ENCODE measurements around the gene RIPOR1.
"Not testable (repeated sequence)": the region's sequence is repeated elsewhere in the genome, so short reads cannot be mapped to it uniquely, and the experiment has no call there.

The RIPOR1 gene

GRCh38 chr16:67516296-67517154 is 12.1 kb upstream of the RIPOR1 start:
- no peak for DNase-seq

- DNase-seq: no peak
Observed at GRCh38 chr16:67517155-67517445, 11.5 kb upstream of the RIPOR1 start.

DNA sequence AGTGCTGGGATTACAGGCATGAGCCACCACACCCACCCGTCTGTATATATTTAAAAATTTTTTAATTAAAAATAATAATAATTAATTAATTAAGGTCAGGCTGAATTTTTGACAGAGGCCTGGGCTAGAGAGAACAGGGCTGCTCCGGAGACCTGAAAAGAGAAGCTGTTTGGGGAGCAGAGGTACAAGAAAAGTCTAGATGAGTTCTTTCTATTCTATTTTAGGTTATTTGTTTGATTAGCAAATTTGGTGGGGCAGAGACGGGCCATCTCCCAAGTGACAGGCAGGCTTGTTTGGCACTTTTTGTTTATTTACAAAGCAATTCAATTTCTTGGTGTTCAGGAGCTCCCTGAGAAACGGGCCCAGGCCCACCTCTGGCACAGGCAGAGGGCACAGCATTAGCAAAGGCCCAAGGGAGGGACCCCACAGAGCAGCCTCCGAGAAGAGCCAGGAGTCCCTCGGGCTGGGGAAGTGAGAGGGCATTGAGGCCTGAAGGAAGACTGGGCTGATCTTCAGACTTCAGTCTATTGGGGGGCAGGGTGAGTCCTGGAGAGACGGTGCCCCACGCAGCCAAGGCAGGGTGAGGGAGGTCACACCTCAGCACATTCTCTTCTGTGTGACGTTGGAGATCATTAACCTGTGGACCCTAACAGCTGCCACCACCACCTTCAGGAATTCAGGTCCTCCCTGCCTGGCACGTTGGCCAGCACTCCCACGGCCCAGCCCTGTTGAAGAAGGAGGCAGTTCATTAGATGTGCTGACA is 10.8 kb upstream of the RIPOR1 start:
- DNase-seq: no peak

- DNase-seq: no peak
Observed at GRCh38 chr16:67518676-67519075, 10.0 kb upstream of the RIPOR1 start.

DNA sequence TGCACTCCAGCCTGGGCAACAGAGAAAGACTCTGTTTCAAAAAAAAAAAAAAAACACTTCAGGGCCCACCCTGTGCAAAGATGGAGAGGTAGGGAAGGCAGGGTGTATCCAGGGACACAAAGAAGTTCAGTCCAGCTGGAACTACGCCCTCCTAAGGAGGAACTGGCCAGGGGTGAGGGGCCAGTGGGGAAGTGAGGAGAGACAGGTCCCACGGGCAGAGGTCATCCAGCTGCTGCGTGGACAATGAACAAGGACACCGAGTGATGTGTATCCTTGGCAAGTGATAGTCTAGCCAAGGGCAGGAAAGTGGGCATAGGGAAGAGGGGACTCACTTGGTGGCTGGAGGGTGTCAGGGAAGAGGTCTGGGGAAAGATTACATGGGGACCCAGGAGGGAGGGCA is 9.4 kb upstream of the RIPOR1 start:
- DNase-seq: no peak

GRCh38 chr16:67521095-67521804 is 7.4 kb upstream of the RIPOR1 start:
- peak; percentile 98 for DNase-seq

DNA sequence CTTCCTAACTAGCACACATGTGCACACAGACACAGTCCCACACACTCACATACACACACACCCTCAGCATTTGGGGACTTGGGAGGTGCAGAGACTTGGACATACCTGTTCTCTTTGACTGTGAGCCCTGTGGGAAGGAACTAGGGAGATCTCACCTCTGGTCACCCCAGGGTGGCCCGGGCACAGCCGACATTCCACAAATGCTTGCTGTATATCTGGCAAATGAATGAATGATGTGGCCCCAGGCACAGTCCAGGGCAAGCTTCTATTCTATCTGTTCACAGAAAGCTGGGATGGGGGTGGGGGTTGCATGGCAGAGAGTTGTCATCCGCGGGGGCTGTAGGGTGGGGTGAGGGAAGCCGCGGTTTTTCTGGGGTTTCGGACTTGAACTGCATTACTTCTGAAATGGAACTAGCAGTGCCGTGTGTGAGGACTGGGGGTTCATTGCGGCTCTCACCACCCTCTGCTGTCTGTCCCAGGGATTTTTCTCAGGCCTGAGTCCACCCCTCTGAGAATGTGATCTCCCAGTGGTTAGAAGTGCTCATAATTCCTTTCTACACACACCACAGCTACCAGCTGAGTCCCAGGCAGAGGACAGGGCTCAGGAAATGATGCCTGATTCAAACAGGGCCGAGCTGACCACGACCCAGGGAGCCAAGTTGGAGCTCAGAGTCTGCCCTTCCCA is 3.3 kb upstream of the RIPOR1 start:
- DNase-seq: no peak

DNA sequence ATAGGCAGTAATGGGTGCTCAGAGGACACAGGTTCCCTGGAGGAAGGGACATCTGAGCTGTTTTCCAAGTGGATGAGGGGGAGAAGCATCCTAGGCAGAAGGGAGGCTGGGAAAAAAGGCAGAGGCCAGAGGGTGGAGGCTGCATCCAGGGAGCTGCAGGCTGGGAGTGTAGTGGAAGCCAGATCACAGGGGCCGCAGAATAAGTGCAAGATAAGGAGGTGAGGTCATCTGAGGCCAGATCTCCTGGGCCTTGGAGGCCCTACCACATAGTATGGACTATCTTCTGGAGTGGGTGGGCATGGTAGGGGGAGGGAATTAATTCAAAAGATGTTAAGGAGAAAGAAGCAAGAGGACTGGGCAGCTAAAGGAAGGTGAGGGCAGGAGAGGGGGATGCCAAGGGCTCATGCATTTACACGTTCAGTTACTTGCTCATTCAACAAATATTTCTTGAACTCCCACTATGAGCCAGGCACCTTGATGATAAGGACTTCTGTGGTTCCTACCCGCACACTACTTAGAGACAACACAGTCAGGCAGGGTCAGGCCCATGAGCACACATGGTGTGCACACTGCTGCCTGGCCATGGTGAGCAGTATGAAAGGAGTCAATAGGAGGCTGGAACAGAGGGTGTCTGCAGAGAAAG is 2.4 kb upstream of the RIPOR1 start:
- no peak for DNase-seq

DNA sequence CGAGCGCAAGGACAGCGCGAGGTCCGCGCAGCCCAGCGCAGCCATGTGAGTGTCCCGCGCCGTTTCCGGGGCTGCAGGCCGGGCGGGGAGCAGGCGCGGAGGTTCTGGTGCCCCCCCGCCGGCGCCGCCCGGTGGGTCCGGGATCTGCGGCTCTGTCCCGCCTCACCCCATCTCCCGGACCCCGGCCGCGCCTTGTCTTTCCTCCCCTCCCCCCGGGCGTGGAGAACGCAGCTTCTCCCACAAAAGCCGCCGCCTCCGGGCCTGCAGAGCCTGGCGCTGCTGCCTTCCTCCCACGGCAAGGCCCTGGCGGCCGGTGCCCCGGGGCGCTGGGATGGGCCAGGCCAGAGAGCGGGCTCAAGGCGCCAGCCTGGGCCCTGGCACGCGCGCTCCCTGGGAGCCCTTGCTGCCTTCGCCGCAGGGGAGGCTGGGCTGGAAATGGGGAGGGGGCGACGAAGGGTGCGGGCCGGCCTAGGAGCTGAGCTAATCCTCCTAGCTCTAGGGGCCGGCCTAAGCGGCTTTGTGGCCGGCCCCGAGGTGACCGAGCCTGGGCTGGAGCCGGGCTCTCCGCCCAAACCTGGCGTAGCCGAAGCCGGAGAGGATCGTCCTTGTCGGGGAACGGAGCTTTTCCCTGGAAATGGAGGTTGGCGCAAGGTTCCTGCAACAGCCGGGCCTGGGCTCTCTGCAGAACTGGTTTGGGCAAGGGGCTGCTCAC is 397 bp downstream of the RIPOR1 start:
- DNase-seq: no peak

- DNase-seq: no peak
Observed at GRCh38 chr16:67529582-67530012, 968 bp downstream of the RIPOR1 start.

- DNase-seq: peak; percentile 55
Observed at GRCh38 chr16:67530013-67530939, 1.6 kb downstream of the RIPOR1 start.

DNA sequence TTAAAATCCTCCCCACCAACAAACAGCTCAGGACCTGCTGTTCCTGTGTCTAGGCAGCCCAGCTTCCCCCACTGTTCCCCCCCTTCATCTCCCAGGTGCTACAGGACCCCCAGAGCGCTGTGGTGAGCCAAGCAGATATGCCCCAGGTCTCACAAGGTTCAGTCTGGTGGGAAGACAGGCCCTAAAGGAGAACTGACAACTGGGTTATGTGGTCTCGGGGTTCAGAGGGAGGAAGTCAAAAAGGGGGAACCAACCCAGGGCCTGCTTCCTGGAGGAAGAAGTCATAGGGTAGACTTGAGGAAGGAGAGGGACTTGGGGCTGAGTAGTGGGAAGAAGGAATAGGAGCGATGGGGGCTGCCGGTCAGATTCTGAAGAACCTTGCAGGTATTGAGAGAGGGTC is 2.6 kb downstream of the RIPOR1 start:
- no peak for DNase-seq

GRCh38 chr16:67533024-67533560 is 4.5 kb downstream of the RIPOR1 start:
- no peak for DNase-seq

DNA sequence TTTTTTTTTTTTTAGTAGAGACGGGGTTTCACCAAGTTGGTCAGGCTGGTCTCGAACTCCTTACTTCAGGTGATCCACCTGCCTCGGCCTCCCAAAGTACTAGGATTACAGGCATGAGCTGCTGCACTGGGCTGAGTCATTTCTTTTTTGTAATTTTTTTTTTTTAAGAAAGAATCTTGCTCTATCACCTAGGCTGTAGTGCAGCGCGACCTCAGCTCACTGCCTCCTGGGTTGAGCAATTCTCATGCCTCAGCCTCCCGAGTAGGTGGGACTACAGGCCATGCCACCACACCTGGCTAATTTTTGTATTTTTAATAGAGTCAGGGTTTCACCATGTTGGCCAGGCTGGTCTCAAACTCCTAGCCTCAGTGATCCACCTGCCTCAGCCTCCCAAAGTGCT is 5.4 kb downstream of the RIPOR1 start:
- not testable (repeated sequence) for DNase-seq

GRCh38 chr16:67534431-67534830 is 5.8 kb downstream of the RIPOR1 start:
- no peak for DNase-seq

GRCh38 chr16:67535201-67535600 is 6.6 kb downstream of the RIPOR1 start:
- DNase-seq: no peak

DNA sequence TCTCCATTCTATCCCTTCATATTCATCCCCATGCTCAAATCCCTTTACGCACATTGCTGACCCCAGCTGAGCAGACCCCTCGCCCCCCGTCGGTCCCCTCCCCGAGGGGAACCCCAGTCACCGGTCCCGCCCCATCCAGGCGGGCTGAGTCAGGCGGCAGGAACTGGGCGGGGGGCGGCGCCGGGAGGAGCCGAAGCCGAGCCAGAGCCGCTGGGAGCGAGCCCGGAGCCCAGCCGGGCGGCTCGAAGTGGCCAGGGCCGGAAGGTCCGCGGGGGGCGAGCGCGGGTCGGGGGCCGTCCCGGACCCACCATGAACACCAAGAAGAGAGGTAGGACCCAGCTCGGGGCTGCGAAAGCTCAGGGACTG is 8.6 kb downstream of the RIPOR1 start:
- peak; percentile 61 for DNase-seq

GRCh38 chr16:67537636-67538591 is 9.3 kb downstream of the RIPOR1 start:
- peak; percentile 86 for DNase-seq

DNA sequence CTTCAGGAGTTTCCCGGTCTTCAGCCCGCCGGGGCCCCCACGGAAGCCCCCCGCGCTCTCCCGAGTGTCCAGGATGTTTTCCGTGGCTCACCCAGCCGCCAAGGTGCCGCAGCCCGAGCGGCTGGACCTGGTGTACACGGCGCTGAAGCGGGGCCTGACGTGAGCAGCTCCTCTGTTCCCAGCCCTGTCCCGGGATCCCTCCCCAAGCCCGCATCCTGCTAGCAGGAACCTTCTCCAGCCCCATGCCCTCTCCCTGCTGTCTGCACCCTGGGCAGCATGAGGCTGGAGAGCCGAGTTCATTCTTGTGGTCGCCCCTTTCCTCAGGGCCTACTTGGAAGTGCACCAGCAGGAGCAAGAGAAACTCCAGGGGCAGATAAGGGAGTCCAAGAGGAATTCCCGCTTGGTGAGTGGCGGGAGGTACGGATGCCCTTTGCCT is 10.1 kb downstream of the RIPOR1 start:
- DNase-seq: no peak

Measured in CD4-positive, alpha-beta T cell treated with Interleukin-12 subunit alpha and Interleukin-12 subunit beta, for 1 hour (primary cell).